Heart right ventricle (tissue), 16 donors: ENCODE results near the gene MGA. TPM values are rescaled to one million over a fixed set of nuclear protein-coding genes. Genes with fewer than 3 reads are reported as not detected.
"Not testable (repeated sequence)": the region's sequence is repeated elsewhere in the genome, so short reads cannot be mapped to it uniquely, and the experiment has no call there.

Source experiments
- ATAC-seq, 8 donors: fragments of 200-7000 bp; cut with Tn5 transposase; one replicate each; pipeline ENCODE4 v1.9.1; 2020; ENCODE audit warnings: mild to moderate bottlenecking in 8 of 8, moderate library complexity in 8 of 8, moderate number of reproducible peaks in 1 of 8
- DNase-seq, 2 donors: peaks; one replicate each; pipeline ENCODE4 v3.0.0-alpha.2; 2020
- H3K27ac ChIP-seq, 10 donors: fragments of 200-600 bp; sonication (generic) in 2 of 10; one replicate each; pipeline versions ENCODE4 v1.5.0 to v1.8.0; 2020 to 2022; ENCODE audit warnings: mild to moderate bottlenecking in 3 of 10
- H3K27me3 ChIP-seq, 7 donors: fragments of 200-600 bp; one replicate each; pipeline ENCODE4 v1.8.0; 2021 to 2022; ENCODE audit warnings: mild to moderate bottlenecking in 2 of 7
- H3K36me3 ChIP-seq, 9 donors: fragments of 200-600 bp; sonication (generic) in 1 of 9; one replicate each; pipeline versions ENCODE4 v1.5.0 to v1.8.0; 2020 to 2022; ENCODE audit warnings: mild to moderate bottlenecking in 2 of 9
- H3K4me1 ChIP-seq, 9 donors: fragments of 200-600 bp; sonication (generic) in 1 of 9; one replicate each; pipeline versions ENCODE4 v1.5.0 to v1.8.0; 2020 to 2022; ENCODE audit warnings: mild to moderate bottlenecking in 4 of 9
- H3K4me3 ChIP-seq, 10 donors: fragments of 200-600 bp; sonication (generic) in 2 of 10; one replicate each; pipeline versions ENCODE4 v1.5.0 to v1.8.0; 2020 to 2022; ENCODE audit warnings: mild to moderate bottlenecking in 7 of 10, moderate library complexity in 2 of 10
- H3K9me3 ChIP-seq, 11 donors: fragments of 200-600 bp in 10 of 11; sonication (generic) in 2 of 11; one replicate each; pipeline versions ENCODE4 v1.5.0 to v1.8.0; 2013 to 2022; ENCODE audit warnings: mild to moderate bottlenecking in 2 of 11, control low read depth in 1 of 11, moderate library complexity in 1 of 11
- WGBS, 2 donors: extraction: QIAGEN DNeasy Blood & Tissue Kit; methylation state at CpG; one replicate each; pipeline ENCODE4 v1.1.7; 2013; ENCODE audit warnings: inconsistent platforms in 1 of 2; 5-methylcytosine and 5-hydroxymethylcytosine counted together
- intact Hi-C, 10 donors: fragments of 100-400 bp; cut with DNase I; formaldehyde crosslinking; loops; one replicate each; pipeline versions ENCODE4 v1.11.1 to v1.14.2; 2022
- polyA plus RNA-seq, 2 donors: library from polyadenylated mRNA; stranded (reverse); fragments of 200-250 nt; gene quantifications; one replicate each; pipeline ENCODE4 v1.2.3, GENCODE V29; 2013
- total RNA-seq, 10 donors: library from RNA; stranded (reverse); fragmentation: NEBNext Ultra II Directional in 3 of 10; extraction: Animal tissue kit (Norgen Biotek cat#: 25700) in 3 of 10; gene quantifications; one replicate each; pipeline versions ENCODE4 v1.2.1 to v1.2.4, GENCODE V29; 2021 to 2023
- TF ChIP-seq, protein P1 (sequence below), 9 donors: fragments of 200-600 bp; sonication (generic) in 2 of 9; IDR thresholded peaks; one replicate each; pipeline versions ENCODE4 v1.5.0 to v1.8.0; 2021 to 2022; ENCODE audit warnings: antibody characterized with exemption in 9 of 9, mild to moderate bottlenecking in 5 of 9, moderate library complexity in 1 of 9
- donor health status: Arrhythmogenic right ventricular cardiomyopathy.
- donor health status: ischemic (EF 13 %, LVEDD 7.1; RV severe dilation, severe dysfunction).
- donor health status: healthy with polysubstance abuse.
- donor health status: DM: no; HTN: yes; CAD: no.
- donor health status: DM: no; HTN: no; CAD: no.
- donor health status: ischemic (EF 25% LVEDD 6.9; RV normal size, moderate dysfunction).
- donor health status: ischemic (EF 25% LVEDD 5.7; RV mildly dilated, moderate dysfunction).
- donor health status: healthy.
- donor health status: DM: yes; HTN: yes; CAD: no.
- donor health status: Ischemic cardiomyopathy.
- donor health status: ischemic (EF 35%, LVEDD 5.7; RV mildly dilated, moderate dysfunction).
- donor health status: nonischemic (EF 11% LVEDD 7.7; RV severe dilation, severe dysfunction).
- donor health status: DM: yes; HTN: yes; CAD: no.
- donor health status: PGD.
- donor health status: ischemic (EF 29% LVEDD 5.4; RV normal size, mild dysfunction).
- donor health status: nonischemic (EF 23%, LVEDD 6.1; RV moderate dilation, normal function).

Gene MGA
- total and polyA plus RNA-seq, 12 donors = 1.6 to 45.3 (median 34.4) TPM

DNA sequence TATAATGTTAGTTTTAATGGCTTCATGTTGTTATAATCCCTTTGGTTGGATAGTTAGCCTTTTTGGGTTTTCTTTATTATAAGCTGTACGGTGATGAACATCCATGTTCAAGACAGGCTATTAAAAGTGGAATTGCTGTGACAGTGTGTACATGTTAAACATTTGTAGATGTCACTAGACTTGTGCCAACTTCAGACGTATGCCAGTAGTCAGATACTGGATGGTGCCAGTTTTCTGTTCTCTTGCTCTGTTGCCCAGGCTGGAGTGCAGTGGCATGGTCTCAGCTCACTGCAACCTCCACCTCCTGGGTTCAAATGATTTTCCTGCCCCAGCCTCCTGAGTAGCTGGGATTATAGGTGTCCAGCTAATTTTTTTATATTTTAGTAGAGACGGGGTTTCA is 54.1 kb downstream of the MGA start:
- peaks cover 0 to 59% (median 21%) of the 10 kb centered on the region in 9 donors for H3K36me3 ChIP-seq
- intact Hi-C loops = no loop called here
- no peak for DNase-seq
- H3K4me3 ChIP-seq = no peak overlapping the region
- H3K27ac ChIP-seq = no peak overlapping the region
- no peaks in the 10 kb centered on the region for H3K9me3 ChIP-seq
- 75 to 79% methylated on average over 3 of the region's 3 CpGs for WGBS, 2 donors
- TF ChIP-seq, protein P1, sequence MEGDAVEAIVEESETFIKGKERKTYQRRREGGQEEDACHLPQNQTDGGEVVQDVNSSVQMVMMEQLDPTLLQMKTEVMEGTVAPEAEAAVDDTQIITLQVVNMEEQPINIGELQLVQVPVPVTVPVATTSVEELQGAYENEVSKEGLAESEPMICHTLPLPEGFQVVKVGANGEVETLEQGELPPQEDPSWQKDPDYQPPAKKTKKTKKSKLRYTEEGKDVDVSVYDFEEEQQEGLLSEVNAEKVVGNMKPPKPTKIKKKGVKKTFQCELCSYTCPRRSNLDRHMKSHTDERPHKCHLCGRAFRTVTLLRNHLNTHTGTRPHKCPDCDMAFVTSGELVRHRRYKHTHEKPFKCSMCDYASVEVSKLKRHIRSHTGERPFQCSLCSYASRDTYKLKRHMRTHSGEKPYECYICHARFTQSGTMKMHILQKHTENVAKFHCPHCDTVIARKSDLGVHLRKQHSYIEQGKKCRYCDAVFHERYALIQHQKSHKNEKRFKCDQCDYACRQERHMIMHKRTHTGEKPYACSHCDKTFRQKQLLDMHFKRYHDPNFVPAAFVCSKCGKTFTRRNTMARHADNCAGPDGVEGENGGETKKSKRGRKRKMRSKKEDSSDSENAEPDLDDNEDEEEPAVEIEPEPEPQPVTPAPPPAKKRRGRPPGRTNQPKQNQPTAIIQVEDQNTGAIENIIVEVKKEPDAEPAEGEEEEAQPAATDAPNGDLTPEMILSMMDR (IDR thresholded peaks at IDR 0.05) = no peak
- peaks cover 0 to 15% (median 6%) of the 10 kb centered on the region in 9 donors for H3K4me1 ChIP-seq
- ATAC-seq = peak in 5 of 8 donors; percentile 37 to 80 (median 55)
- no peaks in the 10 kb centered on the region for H3K27me3 ChIP-seq

DNA sequence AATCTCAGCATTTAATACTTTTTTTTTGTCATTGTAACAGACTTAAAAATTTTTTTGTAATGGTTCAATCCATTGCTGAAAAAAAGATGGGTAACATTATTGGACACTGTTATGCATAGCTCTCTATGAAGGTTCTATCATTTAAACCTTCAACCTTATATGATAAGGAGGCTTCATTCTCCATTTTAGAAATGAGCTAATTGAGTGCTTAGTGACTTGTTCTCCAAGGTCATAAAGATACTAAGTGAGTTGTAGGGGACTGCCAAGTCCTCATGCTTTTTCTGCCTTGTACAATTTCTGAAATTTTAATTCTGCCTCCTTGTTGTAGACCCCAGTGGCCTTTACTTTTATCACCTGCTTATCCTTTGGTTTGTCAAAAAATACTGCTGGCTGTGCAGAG is 56.7 kb downstream of the MGA start:
- no peak overlapping the region for H3K4me3 ChIP-seq
- H3K36me3 ChIP-seq = peaks cover 0 to 34% (median 4%) of the 10 kb centered on the region in 9 donors
- peaks cover 0 to 15% (median 6%) of the 10 kb centered on the region in 9 donors for H3K4me1 ChIP-seq
- peak overlapping the region in 2 of 10 donors; percentile 5 to 7 for H3K27ac ChIP-seq
- TF ChIP-seq, protein P1 (IDR thresholded peaks at IDR 0.05) = no peak
- no peaks in the 10 kb centered on the region for H3K9me3 ChIP-seq
- DNase-seq (no peak), ATAC-seq (peak in 3 of 8 donors; percentile 46 to 71 (median 70))
- H3K27me3 ChIP-seq = no peaks in the 10 kb centered on the region
- intact Hi-C loops = no loop called here

DNA sequence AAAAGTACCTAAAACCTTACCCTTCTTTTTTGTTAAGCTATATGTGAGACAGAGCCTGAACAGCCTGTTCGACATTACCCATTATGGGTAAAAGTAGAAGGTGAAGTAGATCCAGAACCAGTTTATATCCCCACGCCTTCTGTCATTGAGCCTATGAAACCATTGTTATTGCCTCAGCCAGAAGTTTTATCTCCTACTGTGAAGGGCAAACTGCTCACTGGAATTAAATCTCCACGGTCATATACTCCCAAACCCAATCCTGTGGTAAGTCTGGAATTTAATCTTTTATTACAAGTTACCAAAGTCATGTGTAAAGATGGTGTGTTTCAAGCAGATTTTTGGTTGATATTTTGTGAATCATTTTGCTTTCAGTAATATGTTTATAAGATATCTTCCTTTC is 66.9 kb downstream of the MGA start:
- TF ChIP-seq, protein P1 (IDR thresholded peaks at IDR 0.05) = no peak
- DNase-seq (no peak), ATAC-seq (peak in 4 of 8 donors; percentile 55 to 77 (median 72))
- WGBS, 2 donors = 67 to 68% methylated on average over 3 of the region's 3 CpGs
- intact Hi-C loops = loop anchor here in 1 of 10 donors (10.0 kb wide), 1 partner anchor 122 kb away; no protein-coding TSS in a partner anchor
- Histone ChIP-seq H3K36me3 (peaks cover 0 to 48% (median 9%) of the 10 kb centered on the region in 9 donors), H3K27ac (no peak overlapping the region), H3K4me1 (peaks cover 0 to 8% (median 0%) of the 10 kb centered on the region in 9 donors), H3K9me3 (no peaks in the 10 kb centered on the region), H3K4me3 (no peak overlapping the region), H3K27me3 (no peaks in the 10 kb centered on the region)

DNA sequence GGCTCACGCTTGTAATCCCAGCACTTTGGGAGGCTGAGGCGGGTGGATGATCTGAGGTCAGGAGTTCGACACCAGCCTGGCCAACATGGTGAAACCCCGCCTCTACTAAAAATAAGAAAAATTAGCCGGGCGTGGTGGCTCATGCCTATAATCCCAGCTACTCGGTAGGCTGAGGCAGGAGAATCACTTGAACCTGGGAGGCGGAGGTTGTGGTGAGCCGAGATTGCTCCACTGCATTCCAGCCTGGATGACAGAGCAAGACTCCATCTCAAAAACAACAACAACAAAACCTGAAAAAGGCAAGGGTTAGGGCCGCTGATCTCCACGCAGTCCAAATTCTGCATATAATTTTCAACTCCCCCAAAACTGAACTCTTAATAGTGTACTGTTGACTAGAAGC is 67.9 kb downstream of the MGA start:
- DNase-seq, H3K27ac ChIP-seq, H3K9me3 ChIP-seq, H3K27me3 ChIP-seq, H3K4me1 ChIP-seq, H3K4me3 ChIP-seq, ATAC-seq: not testable (repeated sequence)
- intact Hi-C loops = loop anchor here in 1 of 10 donors (10.0 kb wide), 1 partner anchor 123 kb away; no protein-coding TSS in a partner anchor
- peaks cover 0 to 57% (median 9%) of the 10 kb centered on the region in 9 donors for H3K36me3 ChIP-seq
- 97% methylated on average over 11 of the region's 11 CpGs for WGBS, 2 donors

DNA sequence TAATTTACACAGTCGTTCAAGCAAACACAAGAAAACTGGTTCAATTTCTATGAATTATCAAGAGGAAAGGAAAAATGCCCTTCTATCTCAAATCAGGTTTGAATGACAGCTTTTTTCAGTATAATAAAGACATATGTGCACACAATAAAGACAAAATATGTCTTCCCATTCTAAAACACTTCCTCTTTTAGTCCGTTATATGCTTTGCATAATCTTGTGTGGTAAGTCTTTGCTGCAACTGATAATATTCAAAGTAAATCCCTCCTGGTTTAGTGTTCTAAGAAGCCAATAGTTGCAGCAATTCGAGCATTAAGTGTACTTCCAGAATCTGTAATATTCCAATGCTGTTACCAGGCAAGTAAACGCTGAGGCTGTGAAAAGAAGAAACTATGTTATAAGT is 70.3 kb downstream of the MGA start:
- peaks cover 0 to 8% (median 0%) of the 10 kb centered on the region in 9 donors for H3K4me1 ChIP-seq
- 82 to 89% methylated on average over 4 of the region's 4 CpGs for WGBS, 2 donors
- no peaks in the 10 kb centered on the region for H3K27me3 ChIP-seq
- H3K36me3 ChIP-seq = peaks cover 0 to 82% (median 15%) of the 10 kb centered on the region in 9 donors
- H3K4me3 ChIP-seq = no peak overlapping the region
- DNase-seq = no peak
- no peak overlapping the region for H3K27ac ChIP-seq
- intact Hi-C loops = no loop called here
- no peak for ATAC-seq
- TF ChIP-seq, protein P1 (IDR thresholded peaks at IDR 0.05) = no peak
- no peaks in the 10 kb centered on the region for H3K9me3 ChIP-seq
